Activated CD8-positive, alpha-beta memory T cell treated with anti-CD3 and anti-CD28 coated beads for 1 hour (primary cell): ENCODE data around the gene DHRS11.
A peak's percentile ranks its signal among the peaks of the same experiment; 100 is the strongest.
"Not testable (repeated sequence)": the region's sequence is repeated elsewhere in the genome, so short reads cannot be mapped to it uniquely, and the experiment has no call there.

Source experiments
- DNase-seq, 2 donors: peaks; one replicate each; pipeline ENCODE4 v3.0.0-alpha.2; 2020; ENCODE audit warnings: low read depth in 1 of 2; ENCODE audit errors: extremely low read depth in 1 of 2

DHRS11 gene

GRCh38 chr17:36593656-36594316, 2.1 kb downstream of the DHRS11 start:
- no peak for DNase-seq

- no peak for DNase-seq
Observed at GRCh38 chr17:36594626-36595401, 3.1 kb downstream of the DHRS11 start.

GRCh38 chr17:36597226-36597625, 5.5 kb downstream of the DHRS11 start:
- DNase-seq, result no peak

- no peak for DNase-seq
Observed at GRCh38 chr17:36597866-36598777, 6.4 kb downstream of the DHRS11 start.

- no peak for DNase-seq
Observed at GRCh38 chr17:36598951-36599401, 7.3 kb downstream of the DHRS11 start.

GRCh38 chr17:36599546-36600250, 8.0 kb downstream of the DHRS11 start:
- DNase-seq, result no peak

- DNase-seq, result no peak
Observed at GRCh38 chr17:36600465-36600864, 8.8 kb downstream of the DHRS11 start.

GRCh38 chr17:36600936-36601302, 9.2 kb downstream of the DHRS11 start:
- no peak for DNase-seq

- DNase-seq, result peak; percentile 83 to 89
Observed at GRCh38 chr17:36601303-36602029, 9.8 kb downstream of the DHRS11 start, which contains the start of gene MRM1. Gene MRM1, plus strand, starts transcription at chr17:36601583. Its CDS starts 228 bp downstream, at chr17:36601811.

- DNase-seq, result no peak
Observed at GRCh38 chr17:36602030-36602748, 10.5 kb downstream of the DHRS11 start.

- peak in 1 of 2 donors; percentile 29 for DNase-seq
Observed at GRCh38 chr17:36602924-36603384, 11.3 kb downstream of the DHRS11 start.

- not testable (repeated sequence) for DNase-seq
Observed at GRCh38 chr17:36605028-36605427, 13.3 kb downstream of the DHRS11 start.

GRCh38 chr17:36608280-36608679, 16.6 kb downstream of the DHRS11 start:
- DNase-seq, result no peak

- no peak for DNase-seq
Observed at GRCh38 chr17:36608794-36609497, 17.3 kb downstream of the DHRS11 start.

GRCh38 chr17:36609498-36609862, 17.8 kb downstream of the DHRS11 start:
- no peak for DNase-seq

GRCh38 chr17:36610474-36610873, 18.8 kb downstream of the DHRS11 start:
- DNase-seq, result no peak

- DNase-seq, result no peak
Observed at GRCh38 chr17:36611345-36612072, 19.8 kb downstream of the DHRS11 start.

GRCh38 chr17:36612323-36612722, 20.6 kb downstream of the DHRS11 start:
- DNase-seq, result no peak
